HG03432 (cell line): Measurements from ENCODE around the gene SPARC.

Experiments
- ATAC-seq: cut with Tn5 transposase; IDR thresholded peaks from one replicate; pipeline ENCODE4 v1.9.1; 2021; ENCODE audit warnings: mild to moderate bottlenecking, moderate library complexity; ENCODE audit not compliant: unreplicated experiment

The SPARC gene

GRCh38 chr5:151628112-151628823 lies 58.4 kb downstream of the SPARC start:
- no peak for ATAC-seq

GRCh38 chr5:151627650-151628049 lies 59.1 kb downstream of the SPARC start:
- ATAC-seq, result no peak

- ATAC-seq, result no peak
Measured at GRCh38 chr5:151625285-151625684, 61.4 kb downstream of the SPARC start.

GRCh38 chr5:151624476-151624875 lies 62.2 kb downstream of the SPARC start:
- ATAC-seq, result no peak

- ATAC-seq, result no peak
Measured at GRCh38 chr5:151622367-151623088, 64.2 kb downstream of the SPARC start.

- ATAC-seq, result no peak
Measured at GRCh38 chr5:151620461-151620840, 66.3 kb downstream of the SPARC start.

GRCh38 chr5:151619812-151620460 lies 66.8 kb downstream of the SPARC start:
- no peak for ATAC-seq

GRCh38 chr5:151618907-151619306 lies 67.8 kb downstream of the SPARC start:
- ATAC-seq, result peak; percentile 38

- ATAC-seq, result no peak
Measured at GRCh38 chr5:151617841-151618710, 68.6 kb downstream of the SPARC start.

GRCh38 chr5:151617383-151617840 lies 69.3 kb downstream of the SPARC start:
- ATAC-seq, result no peak

- peak; percentile 52 for ATAC-seq
Measured at GRCh38 chr5:151615431-151615830, 71.3 kb downstream of the SPARC start.

GRCh38 chr5:151614565-151614964 lies 72.2 kb downstream of the SPARC start:
- ATAC-seq, result no peak

GRCh38 chr5:151612689-151613427 lies 73.9 kb downstream of the SPARC start:
- ATAC-seq, result peak; percentile 79

GRCh38 chr5:151611127-151611775 lies 75.5 kb downstream of the SPARC start:
- no peak for ATAC-seq
